ENCODE data around the gene CDIP1.

CDIP1 gene

DNA sequence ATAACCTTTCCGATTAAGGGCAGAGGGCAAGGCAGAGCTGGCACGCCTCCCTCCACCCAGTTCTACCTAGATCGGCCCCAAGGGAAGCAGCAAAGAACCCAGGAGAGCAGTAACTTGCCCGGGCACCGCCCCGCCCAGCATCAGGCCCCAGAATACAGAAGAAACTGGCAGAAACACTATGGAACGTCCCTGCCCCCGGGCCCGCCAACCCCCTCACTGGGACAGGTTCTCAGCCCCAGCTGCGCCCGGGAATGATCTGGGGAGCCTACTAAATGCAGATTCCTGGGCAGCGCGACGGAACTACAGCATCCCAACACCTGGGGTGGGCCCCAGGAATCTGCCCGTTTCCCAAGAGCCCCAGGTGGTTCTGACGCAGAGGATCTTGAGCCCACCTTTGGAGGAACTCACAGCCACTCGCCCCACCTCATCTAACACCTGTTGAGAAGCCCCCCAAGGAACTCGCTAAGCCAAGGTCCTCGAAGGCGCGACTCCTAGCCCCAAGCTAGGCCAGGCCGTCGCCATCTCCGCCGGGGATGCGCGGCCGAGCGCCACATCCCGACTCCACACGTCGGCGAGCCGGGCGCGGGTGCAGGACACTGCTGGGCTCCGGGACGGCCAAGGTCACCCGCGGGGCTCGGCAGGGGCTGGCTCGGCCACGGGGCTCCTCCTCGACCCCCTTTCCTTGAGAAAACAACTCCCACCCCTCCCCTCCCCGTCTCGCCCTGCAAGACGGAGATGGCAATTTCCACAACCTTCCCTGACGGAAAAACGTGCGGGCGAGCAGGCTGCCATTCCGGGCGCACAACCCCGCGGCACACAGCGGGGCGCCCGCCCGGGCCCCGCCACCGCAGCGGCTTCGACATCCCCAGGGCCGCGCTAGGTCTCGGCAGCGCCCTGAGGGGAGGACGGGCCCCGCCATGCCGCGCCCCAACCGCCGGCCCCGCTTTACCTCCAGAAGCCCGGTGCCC, 913 bp downstream of the CDIP1 start:
- no peak for DNase-seq

DNA sequence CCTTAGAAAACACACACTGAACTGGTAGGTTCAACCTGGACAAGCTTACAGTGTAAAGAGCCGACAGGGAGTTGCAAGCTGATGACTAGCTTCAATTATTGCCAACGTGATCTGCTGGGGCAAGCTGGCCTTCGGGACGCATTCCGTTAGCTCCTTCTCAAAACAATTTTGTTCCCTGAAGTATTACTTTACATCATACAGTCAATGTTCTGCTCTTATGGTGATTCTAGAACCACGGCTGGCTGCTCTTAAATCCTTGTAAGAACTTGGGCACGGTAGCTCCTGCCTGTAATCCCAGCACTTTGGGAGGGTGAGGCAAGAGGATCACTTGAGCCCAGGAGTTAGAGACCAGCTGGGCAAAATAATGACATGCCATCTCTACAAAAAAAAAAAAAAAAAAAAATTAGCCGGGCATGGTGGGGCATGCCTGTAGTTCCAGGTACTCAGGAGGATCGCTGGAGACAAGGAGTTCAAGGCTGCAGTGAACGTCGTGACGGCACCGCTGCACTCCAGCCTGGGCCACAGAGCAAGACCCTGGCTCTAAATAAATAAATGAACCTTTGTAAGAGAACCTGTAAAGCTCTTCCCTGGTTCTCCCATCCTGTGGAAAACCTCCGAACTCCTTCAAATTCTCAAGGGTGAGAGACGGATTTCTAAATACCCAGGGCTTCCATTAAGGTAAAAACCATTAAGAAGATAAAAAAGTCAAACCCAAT, 2.0 kb downstream of the CDIP1 start:
- no peak for DNase-seq

DNA sequence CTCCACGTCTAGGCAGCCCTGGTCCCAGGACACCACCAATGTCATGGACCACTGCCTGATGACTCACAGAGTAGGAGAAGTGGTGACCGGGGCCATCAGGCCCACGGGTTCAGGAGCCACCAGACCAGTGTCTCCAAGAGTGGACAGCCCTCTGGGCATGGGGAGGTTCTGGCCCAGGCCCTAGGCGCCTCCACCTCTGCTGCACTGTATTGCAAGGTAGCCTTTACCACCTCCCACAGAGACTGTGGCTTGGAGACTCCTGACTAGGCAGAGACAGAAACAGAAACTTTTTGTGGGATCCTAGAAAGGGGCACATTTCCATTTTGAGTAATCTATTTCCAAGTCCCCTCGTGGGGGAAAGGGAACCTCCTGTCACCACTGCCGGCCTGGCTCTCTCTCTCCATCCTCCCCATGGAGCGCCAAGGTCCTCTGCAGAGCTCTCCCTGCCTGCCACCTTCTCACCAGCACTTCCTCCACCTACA, 2.9 kb downstream of the CDIP1 start:
- DNase-seq = peak; percentile 53

DNA sequence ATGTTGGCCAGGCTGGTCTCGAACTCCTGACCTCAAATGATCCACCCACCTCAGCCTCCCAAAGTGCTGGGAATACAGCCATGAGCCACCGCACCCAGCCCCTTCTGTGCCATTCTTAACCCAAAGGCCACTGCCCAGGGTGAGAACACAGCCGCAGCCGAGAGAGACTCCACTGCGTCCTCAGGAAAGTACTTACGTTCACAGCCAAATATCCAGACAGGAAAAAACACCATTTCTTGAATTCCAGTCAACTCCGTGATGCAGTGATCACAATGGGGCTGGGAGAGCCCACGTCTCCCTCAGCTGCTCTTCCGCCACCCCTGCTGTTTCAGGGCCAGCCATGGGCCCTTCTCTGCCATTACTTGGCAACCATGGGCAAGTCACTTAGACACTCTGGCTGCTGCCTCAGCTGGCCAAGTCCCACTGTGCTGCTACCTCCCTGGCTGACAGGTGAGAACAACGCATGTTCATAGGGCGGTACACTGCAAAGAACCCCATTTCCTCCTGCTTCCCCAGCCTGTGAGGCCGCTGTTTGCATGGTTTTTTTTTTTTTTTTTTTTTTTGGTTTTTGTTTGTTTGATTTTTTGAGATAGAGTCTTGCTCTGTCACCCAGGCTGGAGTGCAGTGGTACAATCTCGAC, 4.3 kb downstream of the CDIP1 start:
- DNase-seq = no peak

DNA sequence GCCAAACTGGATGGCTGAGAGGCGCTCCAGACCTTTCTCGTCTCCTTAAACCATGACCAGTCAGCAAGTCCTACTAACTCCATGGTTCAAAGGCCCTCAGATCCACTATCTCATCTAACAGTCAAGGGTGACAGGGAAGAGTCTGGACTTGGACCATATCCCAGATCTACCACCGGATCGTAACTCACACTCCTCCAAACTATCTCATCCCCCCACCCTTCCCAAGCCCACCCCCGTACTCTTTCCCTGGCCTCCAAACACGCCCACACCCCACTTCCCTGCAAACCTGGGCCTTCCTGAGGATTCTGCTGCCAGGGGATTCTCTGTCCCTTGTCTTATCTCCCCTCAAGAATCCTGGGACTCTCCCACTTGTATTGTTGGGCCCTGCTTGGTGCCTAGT, 5.1 kb downstream of the CDIP1 start:
- DNase-seq = no peak

DNA sequence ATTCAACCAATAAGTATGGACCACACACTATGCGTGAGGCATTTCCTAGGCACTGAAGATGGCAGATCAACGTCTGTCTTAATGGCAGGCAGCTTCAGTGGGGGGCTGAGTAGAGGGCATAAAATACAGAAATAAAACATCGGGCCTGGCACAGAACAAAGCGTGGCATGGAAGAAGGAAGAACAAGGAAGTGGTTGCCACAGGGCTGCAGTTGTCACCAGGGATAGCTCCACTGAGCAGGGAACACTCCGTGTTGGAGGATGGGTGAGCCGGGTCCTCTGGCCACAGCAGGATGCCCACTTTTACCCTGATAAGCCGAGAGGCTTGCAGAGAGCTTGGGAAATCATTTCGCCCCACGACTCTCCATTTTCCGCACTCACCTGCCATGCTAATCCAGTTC, 6.3 kb downstream of the CDIP1 start:
- DNase-seq = no peak

DNA sequence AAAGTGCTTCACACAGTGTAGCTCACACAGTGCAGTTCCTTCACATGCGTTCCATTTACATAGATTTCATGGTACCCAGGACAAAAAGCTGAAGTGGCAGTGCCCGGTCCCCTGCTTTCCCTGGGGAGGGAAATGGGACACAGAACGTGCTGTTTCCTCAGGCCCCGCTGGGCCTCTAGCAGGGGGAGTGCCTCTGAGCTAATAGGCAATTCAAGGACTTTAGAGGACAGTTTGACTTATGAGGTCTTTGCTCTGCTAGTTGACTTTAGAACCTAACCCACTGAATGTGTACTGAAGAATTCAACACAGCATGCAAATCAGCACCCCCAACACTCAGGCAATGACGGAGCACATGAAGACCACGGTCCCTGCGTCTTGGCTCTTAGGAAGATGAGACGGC, 6.8 kb downstream of the CDIP1 start:
- DNase-seq = no peak

DNA sequence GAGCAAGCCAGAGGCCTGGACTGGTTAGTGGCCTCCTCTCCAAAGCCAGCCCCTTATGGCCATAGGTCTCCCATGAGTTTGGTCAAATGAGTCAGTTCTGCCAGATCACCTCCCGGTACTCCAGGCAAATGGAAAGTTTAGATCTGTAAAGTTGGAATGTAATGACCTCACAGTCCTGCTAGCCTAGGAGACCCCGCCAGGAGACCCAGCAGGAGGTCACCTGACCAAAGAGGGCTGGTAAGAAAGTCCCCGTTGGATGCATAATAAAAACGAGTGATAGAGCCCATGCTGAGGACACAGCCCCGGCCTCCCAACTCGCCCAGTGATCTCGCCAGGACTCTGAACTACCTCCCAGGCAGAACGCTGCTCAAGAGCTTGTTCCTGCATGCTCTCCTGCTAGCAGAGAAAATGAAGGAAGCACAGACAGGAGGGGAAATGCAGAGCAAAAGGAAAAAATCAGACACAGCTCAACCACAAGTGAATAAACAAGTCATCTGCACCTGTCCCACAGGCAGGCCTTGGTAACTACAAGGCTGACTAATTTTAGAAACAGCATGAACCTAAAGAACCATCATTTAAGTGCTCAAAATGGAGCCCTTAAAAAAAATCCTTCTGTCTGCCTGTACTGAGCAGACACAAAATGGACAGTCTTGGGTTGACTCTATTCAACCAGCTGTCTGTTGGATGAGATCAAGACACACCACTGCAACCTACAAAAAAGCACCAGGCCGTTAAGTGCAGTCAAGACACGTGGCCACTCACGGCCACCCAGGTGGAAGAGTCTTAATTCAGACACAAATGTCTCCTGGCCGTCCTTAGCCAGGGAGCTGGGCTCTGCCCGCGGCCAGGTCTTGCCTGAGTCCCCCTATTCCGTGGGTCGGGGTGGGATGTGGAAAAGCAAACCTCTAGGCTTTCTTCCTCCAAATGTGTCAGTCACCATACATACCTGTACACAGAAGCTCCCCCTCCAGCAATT, 9.2 kb downstream of the CDIP1 start:
- DNase-seq = peak; percentile 62

DNA sequence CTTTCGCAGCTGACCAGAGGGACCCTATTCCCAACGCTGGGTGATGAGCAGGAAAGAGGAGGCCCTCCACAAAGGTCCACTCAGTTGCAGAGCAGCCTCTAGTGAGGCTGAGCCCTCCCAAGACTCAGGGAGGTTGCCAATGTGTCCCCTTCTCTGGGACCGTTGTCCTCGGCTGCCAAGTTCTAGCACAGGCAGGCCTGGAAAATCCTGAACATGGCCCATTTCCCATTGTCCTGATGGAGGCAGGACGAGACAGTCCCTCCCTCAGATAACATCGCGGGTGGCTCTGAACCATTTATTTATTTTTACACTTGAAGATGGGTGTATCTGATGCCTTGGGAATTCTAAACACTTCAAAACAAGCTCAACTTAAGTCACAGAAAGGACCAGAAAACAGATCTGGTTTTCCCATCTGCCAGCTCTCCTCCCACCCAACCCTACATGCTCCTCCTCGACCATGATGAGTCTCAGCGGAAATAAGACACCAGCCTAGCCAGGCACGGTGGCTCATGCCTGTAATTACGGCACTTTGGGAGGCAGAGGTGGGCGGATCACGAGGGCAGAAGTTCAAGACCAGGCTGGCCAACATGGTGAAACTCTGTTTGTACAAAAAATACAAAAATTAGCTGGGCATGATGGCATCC, 12.8 kb downstream of the CDIP1 start:
- DNase-seq = no peak

DNA sequence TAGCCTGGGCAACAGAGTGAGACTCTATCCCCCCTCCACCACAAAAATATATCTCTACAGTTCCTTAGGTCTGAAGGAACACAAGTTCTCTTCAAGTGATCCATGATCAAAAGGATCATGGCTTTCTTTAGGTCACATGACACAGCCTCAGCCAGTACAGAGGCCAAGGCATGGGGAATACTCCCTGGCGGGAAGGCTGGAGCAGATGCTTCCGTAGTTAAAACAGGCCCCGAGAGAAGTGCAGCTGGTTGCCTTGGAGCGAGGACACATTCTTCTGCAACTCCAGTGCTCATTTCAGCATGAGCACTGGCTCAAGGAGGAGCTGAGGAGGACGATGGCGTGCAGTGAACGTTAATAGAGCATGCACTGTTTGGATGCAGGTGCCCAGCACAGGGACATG, 13.5 kb downstream of the CDIP1 start:
- no peak for DNase-seq

DNA sequence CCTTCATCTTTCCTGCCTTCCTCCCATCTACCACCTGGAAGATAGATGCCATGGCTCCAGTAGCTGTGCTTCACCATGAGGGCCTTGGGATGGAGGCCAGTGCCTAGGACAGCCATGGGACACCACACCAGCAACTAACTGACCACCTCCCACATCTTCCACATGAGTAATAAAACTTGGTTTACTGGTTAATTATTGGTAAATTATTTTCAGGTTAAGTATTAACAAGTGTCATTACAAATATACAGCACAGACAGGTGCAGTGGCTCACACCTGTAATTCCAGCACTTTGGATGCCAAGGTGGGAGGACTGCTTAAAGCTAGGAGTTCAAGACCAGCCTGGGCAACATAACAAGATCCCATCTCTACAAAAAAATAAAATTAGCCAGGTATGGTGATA, 14.0 kb downstream of the CDIP1 start:
- DNase-seq = no peak

DNA sequence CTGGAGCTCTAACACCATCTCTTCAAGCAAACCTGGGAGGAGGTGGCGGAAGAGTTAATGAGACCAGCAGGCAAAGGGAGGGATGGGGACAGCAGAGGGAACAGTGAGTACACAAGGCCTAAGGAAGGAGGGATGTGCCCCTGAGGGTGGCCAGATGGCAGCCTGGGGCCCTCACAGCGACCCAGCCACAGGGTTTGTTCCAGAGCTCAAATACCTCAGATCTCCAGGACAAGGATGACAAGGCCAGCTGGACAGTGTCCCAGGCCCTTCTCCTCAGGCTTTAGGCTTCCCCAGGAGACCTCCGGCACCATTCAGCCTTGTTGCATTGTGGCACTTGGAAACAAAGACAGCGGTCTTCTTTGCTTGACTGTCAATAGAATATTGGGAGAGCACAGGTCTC, 14.9 kb downstream of the CDIP1 start:
- no peak for DNase-seq

DNA sequence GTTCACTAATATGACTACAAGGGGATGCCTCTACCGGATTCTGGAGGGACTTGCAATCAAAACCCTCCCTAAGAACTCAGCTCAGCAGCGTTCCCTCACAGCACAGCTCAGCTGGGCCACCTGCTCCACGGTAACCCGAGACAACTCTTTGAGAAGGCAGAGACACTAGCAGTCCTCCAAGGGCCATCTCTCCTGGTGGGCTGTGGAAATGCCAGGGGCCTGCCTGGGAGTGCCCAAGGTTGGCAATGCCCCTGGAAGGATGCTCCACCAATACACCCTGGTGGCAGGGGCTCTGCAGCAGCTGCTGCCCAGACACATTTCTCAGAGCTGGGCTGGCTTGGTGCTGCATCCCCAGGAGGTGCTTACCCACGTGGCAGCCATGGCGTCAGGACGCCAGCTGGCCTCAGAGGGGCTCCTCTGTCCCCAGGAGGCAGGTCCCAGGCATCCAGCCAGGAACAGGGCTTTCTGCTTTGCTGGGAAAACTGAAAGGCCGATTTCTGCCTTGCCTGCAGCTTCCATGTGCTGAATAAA, 16.5 kb downstream of the CDIP1 start:
- DNase-seq = no peak

DNA sequence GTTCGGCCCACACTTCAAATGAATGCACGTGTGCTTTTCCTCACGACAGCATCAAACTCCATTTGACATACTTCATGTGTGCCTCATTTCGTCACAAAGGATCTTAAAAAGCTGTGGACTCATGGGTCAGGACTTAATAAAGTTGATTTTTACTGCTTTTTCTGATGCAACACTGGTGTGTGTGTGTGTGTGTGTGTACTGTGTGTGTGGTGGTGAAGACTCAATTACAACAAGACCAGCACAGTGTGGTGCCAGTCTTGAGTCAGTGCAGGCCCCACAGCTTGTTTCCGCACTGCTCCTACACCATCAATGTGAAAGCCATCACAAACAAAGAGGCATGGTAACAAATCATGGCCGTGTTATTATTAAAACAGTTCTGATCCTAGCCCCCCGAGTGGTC, 17.7 kb downstream of the CDIP1 start:
- DNase-seq = no peak

DNA sequence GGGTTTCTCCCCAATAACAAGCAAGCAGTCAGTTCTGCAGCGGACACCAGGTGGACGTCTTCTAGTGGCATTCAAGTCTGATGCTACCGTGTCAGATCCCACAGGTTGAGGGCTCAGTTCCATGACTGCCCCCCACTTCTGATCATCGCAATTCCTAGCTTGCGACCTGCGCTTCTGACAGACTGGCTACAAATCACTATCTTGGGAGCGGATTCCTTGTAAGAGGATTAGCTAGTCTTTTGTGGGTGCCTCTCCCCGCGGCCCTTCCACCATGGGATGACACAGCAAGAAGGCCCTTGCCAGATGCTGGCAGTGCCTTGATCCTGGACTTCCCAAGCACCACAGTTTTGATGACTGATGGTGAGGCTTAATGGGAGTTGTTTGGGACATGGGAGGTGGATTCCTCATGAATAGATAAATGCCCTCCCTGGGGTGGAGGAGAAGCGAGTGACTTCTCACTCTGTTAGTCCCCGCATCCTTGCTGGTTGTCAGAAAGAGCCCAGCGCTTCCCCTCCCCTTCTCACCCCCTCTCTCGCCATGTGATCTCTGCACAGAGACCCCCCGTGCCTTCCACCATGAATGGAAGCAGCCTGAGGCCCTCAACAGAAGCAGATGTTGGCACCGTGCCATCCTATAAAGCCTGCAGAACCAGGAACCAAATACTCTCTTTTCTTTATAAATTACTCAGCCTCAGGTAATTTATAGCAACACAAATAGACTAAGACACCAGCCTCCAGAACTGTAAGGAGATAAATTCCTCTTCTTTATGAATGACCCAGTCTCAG, 19.1 kb downstream of the CDIP1 start:
- no peak for DNase-seq

DNA sequence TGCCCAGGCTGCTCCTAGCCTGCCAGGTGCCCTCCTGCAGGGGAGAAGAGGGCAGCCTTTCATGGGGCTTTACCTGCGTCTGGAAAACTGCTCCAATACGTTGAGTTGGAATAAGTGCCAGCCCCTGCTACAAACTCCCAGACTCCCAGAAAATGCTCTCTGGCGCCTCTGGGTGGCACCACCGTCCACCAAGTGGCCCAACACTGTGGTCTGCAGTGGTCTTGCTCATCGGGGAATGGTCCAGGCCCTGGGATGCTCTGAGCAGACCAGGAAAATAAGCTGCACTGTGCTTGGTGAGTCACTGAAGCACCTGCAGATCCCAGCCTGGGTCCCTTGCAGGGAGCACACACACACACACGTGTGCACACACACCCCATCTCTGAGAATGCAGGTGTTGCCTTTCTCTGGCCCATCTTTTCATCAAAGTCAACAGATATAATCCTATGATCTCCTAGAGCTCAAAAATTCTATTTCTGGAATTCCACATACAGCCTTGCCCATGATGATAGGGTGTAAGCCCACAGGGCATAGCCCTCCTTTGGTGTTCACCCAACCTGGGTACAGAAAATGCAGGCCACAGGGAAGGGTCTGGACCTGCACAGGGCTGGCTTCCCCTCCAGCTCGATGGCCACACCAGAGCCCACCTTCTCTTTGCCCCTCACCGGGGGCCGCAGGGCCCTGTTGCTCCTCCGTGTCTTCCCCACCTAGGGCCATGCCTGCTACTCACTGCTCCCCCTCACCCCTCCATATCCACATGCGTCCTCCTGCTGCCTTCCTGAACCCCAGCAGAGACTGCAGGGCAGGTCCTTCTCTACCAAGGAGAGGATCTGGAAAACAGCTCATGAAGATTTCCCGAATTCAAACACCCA, 20.5 kb downstream of the CDIP1 start:
- no peak for DNase-seq

DNA sequence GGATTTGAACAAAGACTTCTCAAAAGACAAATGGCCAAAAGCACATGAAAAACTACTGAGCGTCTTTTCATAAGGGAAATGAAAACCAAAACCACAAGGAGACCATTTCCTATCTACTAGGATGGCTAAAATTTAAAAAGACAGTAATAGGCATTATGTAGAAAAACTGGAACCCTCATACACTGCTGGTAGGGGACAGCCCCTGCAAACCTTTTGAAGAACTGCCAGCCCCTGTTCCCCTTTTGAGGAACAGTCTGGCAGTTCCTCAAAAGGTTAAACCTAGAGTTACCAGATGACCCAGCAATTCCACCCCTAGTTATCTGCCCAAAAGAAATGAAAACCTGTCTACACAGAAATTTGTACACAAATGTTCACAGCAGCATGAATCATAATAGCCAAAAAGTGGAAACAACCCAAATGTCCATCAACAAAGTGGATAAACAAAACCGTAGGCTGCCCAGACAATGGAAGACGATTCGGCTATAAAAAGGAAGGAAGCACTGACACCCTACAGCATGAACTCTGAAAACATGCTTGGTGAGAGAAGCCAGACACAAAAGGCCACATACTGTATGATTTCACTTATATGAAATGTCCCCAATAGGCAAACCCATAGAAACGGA, 22.9 kb downstream of the CDIP1 start:
- DNase-seq = peak; percentile 38

DNA sequence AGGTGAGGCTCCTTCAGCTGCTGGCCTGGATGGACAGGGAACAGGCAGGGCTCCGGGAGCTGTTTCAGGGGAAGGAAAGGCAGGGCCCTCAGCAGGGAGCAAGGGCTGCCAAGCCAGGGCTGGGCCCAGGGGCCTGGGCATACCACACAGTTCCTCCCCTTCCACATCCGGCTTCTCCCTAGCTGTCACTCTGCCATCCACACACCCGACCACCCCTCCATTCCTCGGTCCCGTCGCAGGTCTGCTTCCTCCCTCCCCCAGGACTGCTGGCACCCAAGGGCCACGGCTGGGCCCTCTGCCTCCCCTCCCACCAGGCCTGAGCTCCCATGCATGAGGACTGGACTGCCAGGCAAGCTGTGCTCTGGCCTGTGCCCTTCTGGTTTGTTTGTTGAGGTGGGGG, 24.0 kb downstream of the CDIP1 start:
- DNase-seq = no peak

DNA sequence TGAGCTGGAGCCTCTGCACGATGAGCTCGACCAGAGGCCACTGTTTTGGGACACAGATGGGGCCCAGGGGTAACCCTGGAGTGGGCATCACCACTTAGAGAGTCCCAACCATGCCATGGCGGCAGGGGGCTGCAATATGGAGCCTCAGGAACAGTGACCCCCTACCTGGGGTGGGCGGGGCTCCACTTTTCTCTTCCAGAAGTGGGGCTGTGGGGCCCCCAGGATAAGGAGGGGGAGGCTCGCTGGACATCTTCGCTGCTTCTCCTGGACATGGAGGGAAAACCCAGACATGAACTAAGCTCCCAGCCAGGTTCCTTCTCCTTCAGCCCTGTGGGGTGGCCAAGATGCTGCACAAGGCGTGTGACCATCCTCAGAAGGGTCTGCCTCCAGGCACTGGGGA, 24.7 kb downstream of the CDIP1 start:
- DNase-seq = no peak

Measured in activated CD4-positive, alpha-beta T cell treated with anti-CD3 and anti-CD28 coated beads, Interleukin-2, amount 50 U/mL, for 16 hours (primary cell).